T-helper 2 cell (primary cell): ENCODE results near the gene ZNF148.
"Not testable (repeated sequence)": the region's sequence is repeated elsewhere in the genome, so short reads cannot be mapped to it uniquely, and the experiment has no call there.

ENCODE experiments used
- DNase-seq, 5 experiments: peaks; one replicate each; pipeline versions ENCODE4 v3.0.0 to v3.0.0-alpha.2; 2012 to 2022

The ZNF148 gene

DNA sequence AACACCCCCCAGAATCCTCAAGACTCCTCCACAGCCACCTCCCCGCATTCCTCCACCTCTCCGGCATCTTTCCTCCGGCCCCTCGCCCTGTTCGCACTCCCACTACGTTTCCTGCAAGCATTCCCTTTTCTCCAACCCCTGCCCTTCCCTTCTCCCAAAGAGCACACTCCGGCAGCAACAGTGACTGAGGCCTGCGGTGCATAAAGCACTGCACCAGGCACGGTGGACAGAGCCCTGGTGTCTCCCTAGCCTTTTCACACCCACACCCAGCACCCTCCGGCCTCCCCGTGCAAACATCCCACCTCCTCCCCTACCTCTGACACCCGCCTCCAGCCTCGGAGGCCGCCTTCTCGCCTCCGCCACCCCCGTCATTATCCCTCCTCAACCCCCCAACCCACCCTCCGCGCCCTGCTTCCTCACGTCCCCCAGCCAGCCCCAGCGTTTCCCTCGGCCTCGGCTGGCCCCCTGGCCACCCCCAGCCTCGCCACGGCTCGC is 577 bp downstream of the ZNF148 start:
- peak in 2 of 5 experiments; percentile 30 to 62 for DNase-seq

DNA sequence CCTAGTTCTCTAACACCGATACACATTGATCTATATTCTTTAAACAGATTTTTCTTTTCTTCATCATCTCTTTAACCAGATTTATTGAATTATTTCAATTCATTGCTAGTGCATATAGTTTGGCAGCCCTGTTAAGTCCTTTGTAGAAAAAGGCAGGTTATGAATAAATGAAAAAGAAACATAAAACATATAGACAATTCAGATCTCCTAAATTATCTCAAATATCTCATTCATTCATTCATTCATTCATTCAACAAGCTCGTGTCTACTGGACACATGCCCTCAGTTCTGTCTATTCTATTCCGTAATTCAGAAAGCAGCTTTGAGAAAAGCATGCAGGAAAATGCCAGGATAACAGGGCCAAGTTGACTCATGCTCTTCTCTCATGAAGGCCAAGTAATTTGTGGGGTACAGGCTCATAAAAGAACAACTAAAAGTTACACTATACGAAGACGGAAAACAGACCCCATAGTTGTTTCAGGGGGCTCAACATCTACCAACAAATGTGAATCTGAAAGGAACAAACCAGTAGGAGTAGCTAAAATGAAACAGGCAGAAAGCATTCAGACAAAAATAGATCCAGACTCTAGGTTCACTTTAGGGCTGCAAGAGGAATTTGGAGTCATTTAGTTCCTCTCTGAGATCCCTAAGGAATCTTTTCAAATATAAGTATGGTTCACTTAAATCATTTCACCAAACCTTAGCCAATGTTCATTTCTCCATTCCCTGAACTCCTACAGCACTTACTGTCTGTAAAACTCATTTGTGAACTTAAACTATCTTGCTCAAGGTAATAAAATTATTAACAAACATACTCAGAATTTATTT is 7.5 kb downstream of the ZNF148 start:
- DNase-seq: no peak

DNA sequence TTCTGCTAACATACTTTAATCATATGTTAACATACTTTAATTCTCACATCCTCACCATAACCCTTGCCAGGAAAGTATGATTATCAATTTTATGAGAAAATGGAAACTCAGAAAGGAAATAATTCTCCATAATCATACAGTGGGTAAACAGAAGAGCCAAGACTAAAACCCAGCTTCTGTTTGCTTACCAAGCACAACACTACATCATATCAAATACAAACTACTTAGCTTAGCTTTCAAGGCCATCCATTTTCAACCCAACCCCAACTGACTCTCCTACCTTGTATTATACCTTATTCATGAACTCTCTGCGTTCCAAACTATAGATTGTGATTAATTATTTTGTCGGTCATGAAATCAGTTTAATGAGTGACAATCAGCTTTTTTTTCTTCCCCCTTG is 9.0 kb downstream of the ZNF148 start:
- no peak for DNase-seq

DNA sequence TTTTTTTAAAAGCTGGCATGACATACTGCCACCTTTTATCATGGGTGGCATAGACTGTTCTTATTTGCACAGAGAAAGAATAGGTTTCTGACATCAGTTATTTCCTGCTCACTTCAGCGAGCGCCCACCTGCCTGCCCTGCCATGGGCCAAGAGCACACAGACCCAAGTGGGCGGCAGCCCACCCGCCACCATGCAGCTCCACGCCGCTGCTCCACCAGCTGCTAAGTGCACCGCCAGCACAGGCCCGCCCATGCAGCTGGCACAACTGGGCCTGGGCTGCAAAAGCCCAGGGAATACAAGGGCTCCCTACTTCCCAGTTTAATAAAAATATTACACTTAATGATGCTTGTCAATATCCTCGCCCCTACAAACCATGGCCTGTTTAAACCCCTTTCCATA is 15.4 kb downstream of the ZNF148 start:
- no peak for DNase-seq

DNA sequence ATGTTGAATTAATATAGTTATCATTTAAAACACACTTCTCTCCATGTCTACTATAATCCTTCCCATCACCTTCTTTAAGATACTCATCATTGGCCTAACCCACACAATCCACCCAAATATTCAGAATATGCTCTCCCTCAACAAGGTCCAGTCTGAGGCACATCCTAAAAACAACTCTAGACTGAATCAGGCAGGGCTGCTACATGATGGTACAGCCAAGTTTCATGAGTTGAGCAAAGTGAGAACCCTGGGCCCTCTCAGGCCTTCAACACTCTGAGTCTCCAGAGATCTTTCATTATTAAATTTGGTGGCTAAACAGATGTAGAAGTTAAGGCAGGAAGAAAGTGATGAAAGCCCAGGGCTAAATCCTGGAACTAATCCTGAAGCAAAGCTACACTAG is 16.2 kb downstream of the ZNF148 start:
- DNase-seq: no peak

DNA sequence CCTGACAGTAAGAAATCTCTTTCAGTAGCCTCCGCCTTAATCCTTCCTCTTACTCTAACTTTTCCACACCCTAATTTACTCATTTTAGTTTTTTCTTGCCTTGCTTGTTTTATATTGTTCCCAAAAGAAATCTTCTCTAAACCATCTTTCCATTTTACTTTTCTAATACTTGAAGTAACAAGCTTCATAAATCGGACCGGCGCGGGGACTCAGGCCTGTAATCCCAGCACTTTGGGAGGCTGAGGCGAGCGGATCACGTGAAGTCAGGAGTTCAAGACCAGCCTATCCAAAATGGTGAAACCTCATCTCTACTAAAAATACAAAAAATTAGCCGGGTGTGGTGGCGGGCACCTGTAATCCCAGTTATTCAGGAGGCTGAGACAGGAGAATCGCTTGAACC is 17.3 kb downstream of the ZNF148 start:
- no peak for DNase-seq

DNA sequence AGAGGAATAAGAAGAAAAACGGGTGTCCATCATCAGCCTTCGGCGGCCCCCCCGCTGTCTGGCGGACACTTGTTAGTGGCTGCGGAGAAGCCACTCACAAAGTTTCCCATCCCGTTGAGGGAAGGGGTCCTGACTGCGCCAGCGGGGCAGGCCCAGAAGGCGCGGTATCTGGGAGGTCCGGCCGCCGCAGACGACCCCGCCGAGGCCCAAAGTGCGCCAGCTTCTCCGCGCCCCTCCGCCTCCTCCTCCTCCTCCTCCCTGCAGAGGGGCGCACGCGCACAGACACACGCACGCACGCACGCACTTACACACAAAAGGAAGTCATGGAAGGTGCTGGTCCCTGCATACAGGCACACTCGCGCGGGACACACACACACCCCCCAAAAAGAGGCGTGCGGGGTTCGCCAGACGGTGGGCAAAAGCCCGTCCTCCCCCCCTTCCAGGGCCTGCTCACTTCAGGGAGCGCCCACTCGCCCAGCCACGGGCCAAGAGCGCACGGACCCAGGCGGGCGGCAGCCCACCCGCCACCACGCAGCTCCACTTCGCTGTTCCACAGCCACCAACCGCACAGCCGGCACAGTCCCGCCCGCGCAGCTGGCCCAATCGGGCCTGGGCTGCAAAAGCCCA is 18.0 kb downstream of the ZNF148 start:
- DNase-seq: peak in 3 of 5 experiments; percentile 33 to 72 (median 40)

DNA sequence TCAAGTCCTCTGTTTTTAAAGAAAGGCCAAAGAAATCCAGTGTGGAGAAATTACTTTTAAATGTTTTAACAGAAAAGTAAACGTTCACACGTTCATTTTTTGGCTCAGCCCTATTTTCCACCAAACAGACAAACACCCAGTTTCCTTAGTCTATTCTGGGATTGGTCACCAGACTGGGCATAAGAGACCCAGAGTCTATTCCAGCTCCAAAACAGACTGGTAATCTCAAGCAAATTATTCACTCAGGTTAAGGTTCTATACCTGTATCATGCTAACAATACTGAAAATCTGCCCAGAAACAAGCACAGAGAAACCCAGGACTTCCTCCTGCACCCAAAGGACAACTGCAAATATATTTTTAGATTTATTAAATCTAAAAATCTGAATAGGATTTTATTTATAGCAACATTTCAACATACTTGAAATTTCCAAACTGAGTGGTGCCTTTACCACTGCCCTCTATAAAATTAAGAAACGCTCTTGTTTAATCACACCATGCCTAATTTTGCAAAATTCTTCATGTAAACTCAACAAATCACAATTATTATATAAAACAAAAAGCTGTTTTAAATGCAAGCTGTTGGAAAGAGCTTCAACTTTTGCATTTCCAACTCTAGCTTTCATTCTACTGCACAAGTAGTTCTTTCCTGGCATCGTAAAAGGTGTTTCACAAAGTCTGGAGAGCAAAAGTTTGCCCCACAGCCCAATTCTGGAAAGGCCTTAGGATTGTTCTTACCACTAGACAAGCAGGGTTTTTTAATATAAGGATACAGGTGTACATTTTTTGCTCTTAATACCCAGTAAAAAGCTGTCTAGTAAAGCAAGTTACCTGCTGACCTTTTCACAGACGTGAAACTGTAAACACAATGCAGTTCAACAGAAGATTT is 18.7 kb downstream of the ZNF148 start:
- DNase-seq: no peak

DNA sequence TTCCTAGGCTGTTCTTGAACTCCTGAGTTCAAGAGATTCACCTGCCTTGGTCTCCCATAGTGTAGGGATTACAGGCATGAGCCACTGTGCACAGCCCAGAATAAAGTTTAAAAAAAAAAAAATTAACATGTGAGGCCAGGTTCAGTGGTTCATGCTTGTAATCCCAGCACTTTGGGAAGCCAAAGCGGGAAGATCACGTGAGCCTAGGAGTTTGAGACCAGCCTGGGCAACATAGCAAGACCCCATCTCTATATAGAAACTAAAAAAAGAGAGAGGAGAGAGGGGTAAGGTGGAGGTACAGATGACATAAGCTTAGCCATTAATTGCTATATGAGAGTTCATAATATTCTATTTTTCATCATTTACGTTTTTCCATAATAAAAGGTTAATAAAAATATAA is 21.5 kb downstream of the ZNF148 start:
- DNase-seq: no peak

DNA sequence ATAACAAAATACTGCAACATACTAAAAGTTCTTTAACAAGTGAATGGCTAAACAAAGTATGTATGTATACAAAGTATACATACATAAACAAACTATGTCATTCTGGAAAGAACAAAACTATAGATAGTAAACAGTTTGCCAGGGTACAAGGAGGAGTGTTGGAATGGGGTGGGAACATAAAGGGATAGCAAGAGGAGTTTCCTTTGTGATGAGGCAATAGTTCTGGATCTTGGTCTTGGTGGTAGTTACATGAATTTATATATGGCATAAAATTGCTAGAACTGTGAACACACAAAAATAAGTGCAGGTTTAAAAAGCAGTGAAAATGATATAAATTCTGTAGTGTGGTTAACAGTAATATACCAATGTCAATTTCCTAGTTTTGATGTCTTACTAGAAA is 22.0 kb downstream of the ZNF148 start:
- no peak for DNase-seq

DNA sequence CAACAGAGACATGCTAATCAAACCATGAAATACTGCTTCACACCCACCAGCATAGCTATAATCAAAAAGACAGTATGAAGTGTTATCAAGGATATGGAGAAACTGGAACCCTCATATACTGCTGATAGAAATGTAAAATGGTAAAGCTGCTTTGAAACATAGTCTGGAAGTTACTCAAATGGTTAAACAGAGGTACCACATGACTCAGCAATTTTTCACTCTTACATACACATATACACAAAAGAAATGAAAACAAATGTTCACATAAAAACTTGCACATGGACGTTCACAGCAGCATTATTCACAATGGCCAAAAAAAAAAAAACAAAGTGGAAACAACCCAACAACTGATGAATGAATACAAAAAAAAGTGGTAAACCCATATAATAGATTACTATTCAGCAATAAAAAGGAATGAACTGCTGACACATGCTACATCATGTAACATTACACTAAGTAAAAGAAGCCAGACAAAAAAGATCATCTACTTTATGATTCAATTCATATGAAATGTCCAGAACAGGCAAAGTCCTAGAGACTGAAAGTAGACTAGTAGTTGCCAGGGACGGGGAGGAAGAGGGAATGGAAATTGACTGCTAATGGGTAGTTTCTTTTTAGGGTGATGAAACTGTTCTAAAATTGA is 23.2 kb downstream of the ZNF148 start:
- DNase-seq: peak in 1 of 5 experiments; percentile 16

DNA sequence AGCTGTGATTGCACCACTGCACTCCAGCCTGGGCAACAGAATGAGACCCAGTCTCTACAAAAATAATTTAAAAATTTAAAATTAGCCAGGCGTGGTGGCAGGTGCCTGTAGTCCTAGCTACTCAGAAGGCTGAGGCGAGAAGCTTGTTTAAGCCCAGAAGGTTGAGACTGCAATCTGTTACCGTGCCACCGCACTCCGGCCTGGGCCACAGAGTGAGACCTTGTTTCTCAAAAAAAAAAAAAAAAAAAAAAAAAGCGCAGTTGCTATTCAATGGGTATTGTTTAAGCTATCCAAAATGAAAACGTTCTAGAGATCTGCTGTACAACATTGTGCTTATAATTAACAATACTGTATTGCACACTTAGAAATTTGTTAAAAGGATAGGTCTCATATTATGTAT is 24.0 kb downstream of the ZNF148 start:
- no peak for DNase-seq

DNA sequence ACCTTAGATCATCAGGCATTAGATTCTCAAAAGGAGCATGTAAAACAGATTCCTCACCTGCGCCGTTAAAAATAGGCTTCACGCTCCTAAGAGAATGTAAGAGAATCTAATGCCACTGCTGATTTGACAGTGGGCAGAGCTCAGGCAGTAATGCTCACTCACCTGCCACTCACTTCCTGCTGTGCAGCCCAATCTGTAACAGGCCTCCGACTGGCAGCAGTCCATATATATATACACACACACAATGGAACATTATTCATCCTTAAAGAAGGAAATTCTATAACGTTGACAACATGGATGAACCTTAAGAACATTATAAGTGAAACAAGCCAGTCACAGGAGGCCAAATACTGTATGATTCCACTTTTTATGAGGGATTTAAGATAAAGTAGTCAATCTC is 24.5 kb downstream of the ZNF148 start:
- no peak for DNase-seq

DNA sequence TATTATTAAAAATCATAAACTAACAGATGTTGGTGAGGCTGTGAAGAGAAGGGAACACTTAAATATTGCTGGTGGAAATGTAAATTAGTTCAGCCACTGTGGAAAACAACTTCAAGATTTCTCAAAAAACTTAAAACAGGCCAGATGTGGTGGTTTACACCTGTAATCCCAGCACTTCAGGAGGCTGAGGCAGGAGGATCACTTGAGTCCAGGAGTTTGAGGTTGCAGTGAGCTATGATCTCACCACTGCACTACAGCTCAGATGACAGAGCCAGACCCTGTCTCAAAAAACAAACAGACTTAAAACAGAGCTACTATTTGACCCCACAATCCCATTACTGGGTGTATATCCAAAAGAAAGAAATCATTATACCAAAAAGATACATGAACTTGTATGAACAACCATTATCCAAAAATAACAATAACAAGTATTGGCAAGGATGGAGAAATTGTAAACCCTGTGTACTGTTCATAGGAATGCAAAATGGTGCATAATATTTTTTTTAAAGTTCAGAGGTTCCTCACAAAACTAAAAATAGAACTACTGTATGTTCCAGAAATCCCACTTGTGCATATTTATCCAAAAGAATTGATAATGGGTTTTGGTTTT is 25.5 kb downstream of the ZNF148 start:
- no peak for DNase-seq

DNA sequence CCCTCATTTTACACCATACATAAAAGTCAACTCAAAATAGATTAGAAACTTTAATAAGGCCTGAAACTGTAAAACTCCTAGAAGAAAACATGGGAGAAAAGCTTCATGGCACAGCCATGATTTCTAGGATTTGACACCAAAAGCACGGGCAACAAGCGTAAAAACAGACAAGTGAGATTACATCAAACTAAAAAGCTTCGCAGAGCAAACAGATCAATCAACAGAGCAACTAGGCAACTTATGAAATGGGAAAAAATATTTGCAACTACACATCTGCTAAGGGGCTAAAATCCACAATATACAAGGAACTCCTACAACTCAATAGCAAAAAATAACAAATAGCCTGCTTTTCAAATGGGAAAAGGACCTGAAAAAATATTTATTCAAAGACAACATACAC is 26.1 kb downstream of the ZNF148 start:
- no peak for DNase-seq

DNA sequence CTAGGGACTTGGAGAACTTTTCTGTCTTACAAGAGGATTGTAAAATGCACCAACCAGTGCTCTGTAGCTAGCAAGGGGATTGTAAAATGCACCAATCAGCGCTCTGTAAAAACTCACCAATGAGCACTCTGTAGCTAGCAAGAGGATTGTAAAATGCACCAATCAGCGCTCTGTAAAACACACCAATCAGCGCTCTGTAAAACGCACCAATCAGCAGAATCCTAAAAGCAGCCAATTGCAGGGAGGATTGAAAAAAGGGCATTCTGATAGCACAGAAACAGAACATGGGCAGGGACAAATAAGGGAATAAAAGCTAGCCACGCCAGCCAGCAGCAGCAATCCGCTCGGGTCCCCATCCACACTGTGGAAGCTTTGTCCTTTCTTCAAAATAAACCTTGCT is 31.8 kb downstream of the ZNF148 start:
- DNase-seq: not testable (repeated sequence)

DNA sequence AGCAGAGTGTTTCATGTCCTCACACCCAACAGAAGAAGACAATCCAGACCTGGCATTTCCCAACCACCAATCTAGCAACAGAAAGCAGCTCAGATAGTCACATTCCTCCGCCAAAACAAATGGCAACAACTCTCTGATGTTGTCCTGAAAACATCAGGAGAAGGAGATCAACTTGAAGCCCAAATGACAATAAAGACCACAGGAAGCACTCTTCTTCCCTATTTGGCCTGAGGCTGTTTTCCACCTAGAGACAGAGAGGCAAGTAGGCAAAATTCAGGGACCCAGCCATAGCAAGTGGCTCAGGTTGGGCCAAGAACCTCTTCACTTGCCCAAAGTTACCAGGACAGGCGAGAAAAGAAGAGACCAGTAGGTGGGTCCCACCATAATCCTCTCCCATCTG is 35.0 kb downstream of the ZNF148 start:
- no peak for DNase-seq

DNA sequence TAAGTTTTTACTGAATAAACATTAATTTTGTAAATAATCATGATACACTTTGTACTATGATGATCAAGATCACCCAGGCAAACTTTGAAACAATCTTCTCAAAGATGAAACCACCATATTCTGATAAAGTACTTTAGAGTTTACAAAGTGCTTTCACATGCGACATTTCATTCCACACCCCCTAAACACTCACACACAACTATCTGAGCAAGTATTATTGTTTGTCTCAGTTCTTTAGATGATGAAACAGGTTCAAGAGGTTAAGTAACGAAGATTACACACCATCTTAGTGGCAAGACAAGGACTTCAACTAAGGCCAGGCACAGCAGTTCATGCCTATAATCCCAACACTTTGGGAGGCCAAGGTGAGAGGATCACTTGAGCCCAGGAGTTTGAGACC is 37.6 kb downstream of the ZNF148 start:
- peak in 1 of 5 experiments; percentile 51 for DNase-seq

DNA sequence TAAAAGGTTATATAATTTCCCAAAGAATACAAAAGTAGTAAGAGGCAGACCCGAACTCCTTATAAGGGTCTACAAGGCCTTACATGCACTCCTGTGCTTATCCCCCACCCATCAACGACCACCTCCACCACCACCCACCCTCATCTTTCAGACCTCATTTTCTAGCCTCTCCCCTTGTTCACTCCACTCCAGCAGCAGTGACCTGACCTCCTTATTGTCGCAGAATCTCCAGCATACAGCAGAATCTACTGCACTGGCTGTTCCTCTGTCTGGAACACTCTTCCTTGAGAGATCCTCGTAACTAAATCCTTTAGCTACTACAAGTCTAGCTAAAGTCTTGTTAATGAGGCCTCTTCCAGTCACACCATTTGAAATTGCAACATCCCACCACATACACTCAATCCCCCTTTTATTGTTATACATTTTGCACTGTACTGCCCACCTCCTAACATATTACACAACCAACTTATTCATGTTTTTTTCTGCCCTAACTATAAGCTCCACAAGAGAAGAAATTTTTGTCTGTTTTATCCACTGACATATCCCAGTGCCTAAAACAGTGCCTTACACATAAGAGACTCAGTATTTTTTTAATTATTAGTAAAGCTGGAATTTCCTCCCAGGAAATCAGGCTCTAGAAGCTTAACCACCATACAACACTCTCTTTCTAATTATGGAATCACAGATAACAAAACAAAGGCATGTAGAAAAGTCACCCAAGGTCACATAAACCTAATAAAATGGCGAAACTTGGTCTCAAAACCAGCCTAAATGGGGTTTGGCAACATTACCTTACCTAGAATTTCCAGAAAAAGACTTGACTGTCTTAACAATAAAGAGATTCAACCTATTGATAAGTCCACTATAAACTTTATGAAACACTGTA is 40.2 kb downstream of the ZNF148 start:
- no peak for DNase-seq

DNA sequence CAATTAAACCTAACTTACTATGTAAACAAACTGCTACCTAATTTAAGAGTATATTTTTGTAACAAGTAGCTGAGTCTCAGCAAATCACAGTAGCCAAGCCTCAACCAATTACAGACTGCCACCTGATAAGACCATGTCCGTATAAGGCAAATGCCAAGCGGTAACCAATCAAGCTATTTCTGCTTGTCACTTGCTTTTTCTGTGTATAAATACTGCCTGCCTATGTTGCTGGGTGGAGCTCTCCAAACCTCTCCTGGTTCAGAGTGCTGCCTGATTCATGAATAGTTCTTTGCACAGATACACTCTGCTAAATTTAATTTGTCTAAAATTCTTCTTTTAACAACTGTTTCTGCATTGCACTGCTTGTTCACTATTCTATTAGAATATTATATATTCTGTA is 42.6 kb downstream of the ZNF148 start:
- DNase-seq: peak in 1 of 5 experiments; percentile 7

DNA sequence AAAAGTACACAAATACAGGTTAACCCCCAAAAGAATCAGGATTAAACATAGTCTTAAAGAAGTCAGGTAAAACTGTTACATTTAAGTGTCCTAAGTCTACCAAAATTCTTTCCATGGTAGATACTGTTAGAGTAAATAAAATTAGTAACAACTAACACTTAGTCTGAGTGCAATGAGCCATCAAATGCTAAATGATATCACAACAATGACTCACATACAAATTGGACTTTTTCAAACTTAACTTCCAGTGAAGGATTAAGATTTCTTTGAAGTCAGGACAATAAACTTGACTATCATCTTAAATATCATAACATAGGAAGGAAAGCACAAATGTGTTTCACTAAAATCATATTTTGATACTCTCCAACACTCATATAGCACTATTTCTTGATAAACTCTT is 43.9 kb downstream of the ZNF148 start:
- no peak for DNase-seq
